ENCODE measurements around the gene ANKRD11.

Gene ANKRD11

GRCh38 chr16:89490439-89491237 is at the start of gene ANKRD11:
Gene ANKRD11 (minus strand): TSS chr16:89490561. CDS start chr16:89317019, 173,542 bp downstream.
- peak; percentile 97 for DNase-seq

GRCh38 chr16:89538286-89538685 is 47.9 kb upstream of the ANKRD11 start:
- DNase-seq, result no peak

GRCh38 chr16:89537549-89537925 is 47.2 kb upstream of the ANKRD11 start:
- DNase-seq, result no peak

- no peak for DNase-seq
Measured at GRCh38 chr16:89536886-89537548, 46.7 kb upstream of the ANKRD11 start.

GRCh38 chr16:89536371-89536770 is 46.0 kb upstream of the ANKRD11 start:
- no peak for DNase-seq

- DNase-seq, result peak; percentile 69
Measured at GRCh38 chr16:89534252-89534756, 43.9 kb upstream of the ANKRD11 start.

GRCh38 chr16:89531821-89532526 is 41.6 kb upstream of the ANKRD11 start:
- DNase-seq, result no peak

- DNase-seq, result no peak
Measured at GRCh38 chr16:89530401-89531381, 40.3 kb upstream of the ANKRD11 start.

- no peak for DNase-seq
Measured at GRCh38 chr16:89529097-89529496, 38.7 kb upstream of the ANKRD11 start.

GRCh38 chr16:89525146-89525913 is 35.0 kb upstream of the ANKRD11 start:
- DNase-seq, result no peak

GRCh38 chr16:89523680-89524344 is 33.5 kb upstream of the ANKRD11 start:
- no peak for DNase-seq

- no peak for DNase-seq
Measured at GRCh38 chr16:89522287-89522686, 31.9 kb upstream of the ANKRD11 start.

GRCh38 chr16:89519881-89520280 is 29.5 kb upstream of the ANKRD11 start:
- DNase-seq, result no peak

GRCh38 chr16:89517128-89517527 is 26.8 kb upstream of the ANKRD11 start:
- DNase-seq, result no peak

- no peak for DNase-seq
Measured at GRCh38 chr16:89512453-89512852, 22.1 kb upstream of the ANKRD11 start.

- no peak for DNase-seq
Measured at GRCh38 chr16:89511374-89511773, 21.0 kb upstream of the ANKRD11 start.

- no peak for DNase-seq
Measured at GRCh38 chr16:89510526-89510925, 20.2 kb upstream of the ANKRD11 start.

- peak; percentile 92 for DNase-seq
Measured at GRCh38 chr16:89507834-89508590, 17.7 kb upstream of the ANKRD11 start, which contains the start of gene SPG7. Gene SPG7 (plus strand): TSS chr16:89508403. CDS start chr16:89508418, 15 bp downstream.

GRCh38 chr16:89507214-89507833 is 17.0 kb upstream of the ANKRD11 start:
- DNase-seq, result no peak

All from CD4-positive, alpha-beta T cell treated with Interleukin-17A for 4 hours (primary cell).